Ramos (cell line): Measurements from ENCODE around the gene ADD1.

Source experiments
- in situ Hi-C: fragments of 300-500 bp; cut with MboI; formaldehyde crosslinking; loops from one replicate; pipeline ENCODE4 v1.14.3; 2022; ENCODE audit warnings: low sequenced_read_pairs; ENCODE audit not compliant: unreplicated experiment

Gene ADD1

GRCh38 chr4:2820216-2820982, 23.2 kb upstream of the ADD1 start:
- in situ Hi-C loops: no loop called here

- in situ Hi-C loops: no loop called here
These were observed 21.0 kb upstream of the ADD1 start for GRCh38 chr4:2822461-2823300.

- in situ Hi-C loops: no loop called here
These were observed 20.4 kb upstream of the ADD1 start for GRCh38 chr4:2823301-2823670.

- in situ Hi-C loops: no loop called here
These were observed 19.8 kb upstream of the ADD1 start for GRCh38 chr4:2823671-2824328.

DNA sequence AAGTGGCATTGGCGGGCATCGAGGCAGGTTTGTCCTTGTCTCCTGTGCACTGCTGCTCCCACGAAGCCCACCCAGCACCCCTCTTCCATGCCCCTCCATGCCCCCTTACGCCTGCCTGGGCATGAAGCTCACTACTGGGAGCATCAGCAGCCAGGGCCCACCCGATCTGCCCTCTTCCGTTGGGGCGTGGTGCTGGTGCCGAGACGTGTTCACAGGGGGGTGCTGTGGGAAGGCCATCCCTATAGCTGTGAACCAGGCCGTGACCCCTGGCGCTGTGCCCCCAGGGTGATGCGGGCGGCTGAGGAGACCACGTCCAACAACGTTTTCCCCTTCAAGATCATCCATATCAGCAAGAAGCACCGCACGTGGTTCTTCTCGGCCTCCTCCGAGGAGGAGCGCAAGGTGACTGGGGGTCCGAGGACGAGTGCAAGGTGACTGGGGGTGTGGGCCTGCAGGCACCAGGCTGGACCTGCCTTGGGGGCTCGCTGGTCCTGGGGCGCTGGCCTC, 19.3 kb upstream of the ADD1 start:
- in situ Hi-C loops: no loop called here

GRCh38 chr4:2824836-2825381, 18.7 kb upstream of the ADD1 start:
- in situ Hi-C loops: no loop called here

- in situ Hi-C loops: no loop called here
These were observed 17.9 kb upstream of the ADD1 start for GRCh38 chr4:2825740-2826139.

- in situ Hi-C loops: no loop called here
These were observed 16.4 kb upstream of the ADD1 start for GRCh38 chr4:2827071-2827873.

- in situ Hi-C loops: no loop called here
These were observed 15.5 kb upstream of the ADD1 start for GRCh38 chr4:2827874-2828751.

DNA sequence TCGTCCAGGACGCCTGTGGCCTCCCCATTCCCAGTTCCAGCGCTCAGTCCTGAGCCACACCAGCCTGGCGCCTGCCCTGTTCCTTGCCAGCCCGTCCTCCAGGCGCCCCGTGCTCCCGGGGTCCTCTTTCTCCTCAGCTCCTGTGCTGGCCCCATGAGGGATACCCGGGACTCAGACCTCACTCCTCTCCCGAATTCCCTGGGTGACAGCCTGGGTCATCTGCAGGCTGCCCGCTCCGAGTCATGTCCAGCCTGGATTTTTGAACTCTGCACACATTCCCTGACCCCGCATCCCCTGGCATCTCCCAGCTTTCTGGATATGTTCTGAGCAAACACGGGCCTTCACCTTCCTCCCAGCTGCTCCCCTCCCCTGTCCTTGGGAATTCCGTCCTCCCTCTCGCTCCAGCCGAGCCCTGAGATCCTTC, 14.9 kb upstream of the ADD1 start:
- in situ Hi-C loops: no loop called here

GRCh38 chr4:2829321-2829932, 14.2 kb upstream of the ADD1 start:
- in situ Hi-C loops: no loop called here

DNA sequence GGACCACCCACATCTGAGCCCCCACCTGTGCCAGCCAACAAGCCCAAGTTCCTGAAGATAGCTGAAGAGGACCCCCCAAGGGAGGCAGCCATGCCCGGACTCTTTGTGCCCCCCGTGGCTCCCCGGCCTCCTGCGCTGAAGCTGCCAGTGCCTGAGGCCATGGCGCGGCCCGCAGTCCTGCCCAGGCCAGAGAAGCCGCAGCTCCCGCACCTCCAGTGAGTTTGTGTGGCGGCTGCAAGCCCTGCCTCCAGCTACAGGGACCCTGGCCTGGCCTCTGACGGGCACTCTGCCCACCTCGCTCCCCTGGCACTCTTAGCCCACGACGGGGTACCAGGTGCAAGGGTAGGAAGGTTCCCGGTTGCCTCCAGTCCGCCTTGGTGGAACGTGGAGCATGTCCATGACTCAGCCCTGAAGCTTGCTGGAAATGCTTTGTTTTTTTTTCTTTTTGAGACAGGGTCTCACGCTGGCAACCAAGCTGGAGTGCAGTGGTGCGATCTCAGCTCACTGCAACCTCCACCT, 13.7 kb upstream of the ADD1 start:
- in situ Hi-C loops: no loop called here

GRCh38 chr4:2830632-2831610, 12.7 kb upstream of the ADD1 start:
- in situ Hi-C loops: no loop called here

- in situ Hi-C loops: no loop called here
These were observed 11.9 kb upstream of the ADD1 start for GRCh38 chr4:2831611-2832308.

DNA sequence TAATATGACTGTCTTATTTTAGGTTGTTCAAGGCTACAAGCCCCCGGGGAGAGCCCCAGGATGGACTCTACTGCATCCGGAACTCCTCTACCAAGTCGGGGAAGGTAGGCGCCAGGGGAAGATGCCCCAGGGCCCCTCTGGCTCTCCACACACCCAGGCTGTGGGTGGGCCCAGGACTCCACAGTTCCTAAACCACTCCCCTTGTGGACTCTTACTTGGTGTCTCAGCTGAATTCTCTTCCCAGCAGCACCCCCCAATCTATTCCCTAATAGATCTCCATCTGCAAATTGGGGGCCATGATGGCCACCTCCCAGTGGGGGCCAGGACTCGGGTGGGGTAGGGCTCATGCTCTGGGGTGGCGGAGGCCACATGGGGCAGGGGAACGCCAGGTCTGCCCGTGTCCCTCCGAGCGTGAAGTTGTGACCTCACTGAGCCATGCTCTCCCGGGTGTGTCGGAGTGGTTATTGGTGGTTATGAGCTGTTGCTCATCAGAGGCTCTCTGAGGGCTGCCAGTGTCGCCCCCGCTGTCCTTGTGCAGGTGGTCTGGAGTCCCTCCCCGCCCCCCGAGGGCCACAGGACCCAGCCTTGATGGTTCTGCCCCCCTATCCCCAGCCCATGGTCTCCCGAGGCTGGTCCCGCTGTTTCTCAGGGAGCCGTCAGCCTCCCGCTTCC, 11.2 kb upstream of the ADD1 start:
- in situ Hi-C loops: no loop called here
